Breast epithelium (tissue), 3 donors: ENCODE measurements around the gene NRXN3.

ENCODE experiments used
- CTCF ChIP-seq, 3 donors: fragments of 450-650 bp; IDR thresholded peaks; one replicate each; pipeline ENCODE4 v1.5.1; 2016 to 2017; ENCODE audit warnings: antibody characterized with exemption in 3 of 3, mild to moderate bottlenecking in 3 of 3, moderate library complexity in 3 of 3
- POLR2A ChIP-seq: fragments of 450-650 bp; IDR thresholded peaks from one replicate; pipeline ENCODE4 v1.6.1; 2016; ENCODE audit warnings: antibody characterized with exemption, mild to moderate bottlenecking, moderate library complexity
- POLR2AphosphoS5 ChIP-seq, 3 donors: sonication (generic); formaldehyde crosslinking; IDR thresholded peaks; one replicate each; pipeline ENCODE4 v1.6.1; 2017; ENCODE audit warnings: antibody characterized with exemption in 3 of 3

GRCh38 chr14:79134361-79134760, 964.2 kb downstream of the NRXN3 start:
- no peak for TF ChIP-seq CTCF (IDR thresholded peaks at IDR 0.05)
- no peak for TF ChIP-seq POLR2AphosphoS5 (IDR thresholded peaks at IDR 0.05)
- TF ChIP-seq POLR2A, result no peak
